Common myeloid progenitor, CD34-positive (primary cell): Measurements from ENCODE around the gene MACROD1.
A peak's percentile ranks its signal among the peaks of the same experiment; 100 is the strongest.

Source experiments
- CTCF ChIA-PET: fragments of 350-600 bp; sonication (Branson Sonifier 250); formaldehyde crosslinking; loops from one replicate; lab custom pipeline; 2021; ENCODE audit warnings: antibody characterized with exemption; lab: Charles Lee
- POLR2A ChIA-PET: fragments of 350-600 bp; sonication (Branson Sonifier 250); formaldehyde crosslinking; loops from one replicate; lab custom pipeline; 2021; ENCODE audit warnings: antibody characterized with exemption; lab: Charles Lee
- DNase-seq, 3 donors: peaks; one replicate each; pipeline versions ENCODE4 v3.0.0 to v3.0.0-alpha.2; 2013
- H3K27ac ChIP-seq, 2 experiments: 1 replicate in 1 of 2; 2 replicates in 1 of 2; pipeline ENCODE4 v1.7.0; 2013; ENCODE audit warnings: inconsistent platforms in 2 of 2, low read length in 2 of 2, mild to moderate bottlenecking in 2 of 2, low read depth in 1 of 2, moderate library complexity in 1 of 2; ENCODE audit not compliant: severe bottlenecking in 2 of 2, insufficient read depth in 1 of 2, poor library complexity in 1 of 2
- H3K27me3 ChIP-seq, 5 experiments: replicated peaks in 2 of 5; 1 replicate in 3 of 5; 2 replicates in 2 of 5; pipeline versions ENCODE4 v1.6.1 to v1.7.0; 2013; ENCODE audit warnings: low read length in 4 of 5, mild to moderate bottlenecking in 2 of 5, moderate library complexity in 2 of 5, inconsistent platforms in 1 of 5; ENCODE audit not compliant: insufficient read depth in 5 of 5, control insufficient read depth in 4 of 5
- H3K36me3 ChIP-seq, 4 experiments: 1 replicate in 2 of 4; 2 replicates in 2 of 4; pipeline versions ENCODE4 v1.6.1 to v1.7.0; 2013; ENCODE audit warnings: low read length in 3 of 4, control low read depth in 1 of 4, mild to moderate bottlenecking in 1 of 4; ENCODE audit not compliant: control insufficient read depth in 4 of 4, insufficient read depth in 4 of 4
- H3K4me1 ChIP-seq, 4 experiments: 1 replicate in 3 of 4; 2 replicates in 1 of 4; pipeline versions ENCODE4 v1.6.1 to v1.7.1; 2013; ENCODE audit warnings: low read length in 3 of 4, mild to moderate bottlenecking in 3 of 4, control low read depth in 1 of 4, inconsistent platforms in 1 of 4, moderate library complexity in 1 of 4; ENCODE audit not compliant: control insufficient read depth in 4 of 4, insufficient read depth in 4 of 4; ENCODE audit errors: control extremely low read depth in 1 of 4
- H3K4me3 ChIP-seq, 7 experiments: 1 replicate in 4 of 7; 2 replicates in 3 of 7; pipeline versions ENCODE4 v1.5.1 to v1.7.0; 2013; ENCODE audit warnings: mild to moderate bottlenecking in 7 of 7, low read length in 6 of 7, moderate library complexity in 6 of 7, inconsistent platforms in 2 of 7, low read depth in 2 of 7, control low read depth in 1 of 7; ENCODE audit not compliant: insufficient read depth in 4 of 7, control insufficient read depth in 1 of 7; ENCODE audit errors: extremely low read depth in 1 of 7
- H3K9me3 ChIP-seq, 5 experiments: 1 replicate in 4 of 5; 2 replicates in 1 of 5; pipeline versions ENCODE4 v1.6.1 to v1.7.1; 2013; ENCODE audit warnings: low read length in 4 of 5, mild to moderate bottlenecking in 2 of 5, inconsistent platforms in 1 of 5, low read depth in 1 of 5, moderate library complexity in 1 of 5; ENCODE audit not compliant: control insufficient read depth in 4 of 5, insufficient read depth in 2 of 5; ENCODE audit errors: control extremely low read depth in 1 of 5
- WGBS: methylation state at CpG from one replicate; pipeline ENCODE4 v1.1.5; 2013; ENCODE audit not compliant: insufficient coverage; 5-methylcytosine and 5-hydroxymethylcytosine counted together

MACROD1 gene

GRCh38 chr11:64148917-64149617 is 16.8 kb downstream of the MACROD1 start:
- Histone ChIP-seq H3K4me3 (no peak overlapping the region), H3K4me1 (peaks cover 0 to 15% (median 6%) of the 10 kb centered on the region in 4 experiments), H3K9me3 (no peaks in the 10 kb centered on the region), H3K27me3 (peaks cover 0 to 2% (median 0%) of the 10 kb centered on the region in 5 experiments), H3K27ac (no peak overlapping the region), H3K36me3 (peaks cover 0 to 9% (median 0%) of the 10 kb centered on the region in 4 experiments)
- 93% methylated on average over 23 of the region's 25 CpGs for WGBS
- POLR2A ChIA-PET: interaction anchor here (1.0 to 1.6 kb wide), 2 partner anchors 148 to 149 kb away, joined by 4 read pairs; no protein-coding TSS in a partner anchor
- CTCF ChIA-PET: interaction anchor here (0.5 to 7.3 kb wide), 24 partner anchors 10 to 388 kb away, joined by 3 to 130 read pairs (median 4); partner anchors contain the start of genes FLRT1 and MACROD1
- DNase-seq: no peak

GRCh38 chr11:64148226-64148916 is 17.5 kb downstream of the MACROD1 start:
- Histone ChIP-seq H3K9me3 (no peaks in the 10 kb centered on the region), H3K27me3 (no peaks in the 10 kb centered on the region), H3K36me3 (peaks cover 0 to 9% (median 0%) of the 10 kb centered on the region in 4 experiments), H3K27ac (no peak overlapping the region), H3K4me3 (no peak overlapping the region), H3K4me1 (peaks cover 0 to 15% (median 6%) of the 10 kb centered on the region in 4 experiments)
- 39% methylated on average over 17 of the region's 19 CpGs for WGBS
- peak; percentile 60 to 82 (median 74) for DNase-seq
- ChIA-PET CTCF (interaction anchor here (0.6 to 7.3 kb wide), 15 partner anchors 10 to 311 kb away, joined by 3 to 130 read pairs (median 5); partner anchors contain the start of gene FLRT1), POLR2A (no interaction called here)

GRCh38 chr11:64146036-64146955 is 19.6 kb downstream of the MACROD1 start:
- ChIA-PET POLR2A (interaction anchor here (0.5 to 1.4 kb wide), 2 partner anchors 110 to 144 kb away, joined by 4 read pairs; partner anchors contain the start of gene FLRT1), CTCF (interaction anchor here (0.9 to 7.3 kb wide), 8 partner anchors 13 to 146 kb away, joined by 3 to 130 read pairs (median 5); partner anchors contain the start of gene FLRT1)
- WGBS: 57% methylated on average over 17 of the region's 22 CpGs

GRCh38 chr11:64144587-64145472 is 21.1 kb downstream of the MACROD1 start:
- H3K36me3 ChIP-seq: peaks cover 0 to 4% (median 0%) of the 10 kb centered on the region in 4 experiments
- H3K9me3 ChIP-seq: no peaks in the 10 kb centered on the region
- H3K4me3 ChIP-seq: no peak overlapping the region
- no peak for DNase-seq
- H3K27me3 ChIP-seq: no peaks in the 10 kb centered on the region
- H3K4me1 ChIP-seq: peaks cover 0 to 7% (median 1%) of the 10 kb centered on the region in 4 experiments
- 95% methylated on average over 38 of the region's 41 CpGs for WGBS
- H3K27ac ChIP-seq: no peak overlapping the region
- CTCF ChIA-PET: interaction anchor here (0.6 to 1.6 kb wide), 7 partner anchors 11 to 1794 kb away, joined by 3 to 5 read pairs (median 3); no protein-coding TSS in a partner anchor
- POLR2A ChIA-PET: no interaction called here

More at GRCh38 chr11:64146036-64146955, 19.6 kb downstream of the MACROD1 start:
- DNase-seq: peak; percentile 80 to 88 (median 86)
- H3K4me3 ChIP-seq: no peak overlapping the region
- no peak overlapping the region for H3K27ac ChIP-seq
- no peaks in the 10 kb centered on the region for H3K27me3 ChIP-seq
- H3K4me1 ChIP-seq: peaks cover 0 to 13% (median 6%) of the 10 kb centered on the region in 4 experiments
- peaks cover 0 to 6% (median 0%) of the 10 kb centered on the region in 4 experiments for H3K36me3 ChIP-seq
- H3K9me3 ChIP-seq: no peaks in the 10 kb centered on the region

- 99% methylated on average over 17 of the region's 21 CpGs for WGBS
- no peaks in the 10 kb centered on the region for H3K36me3 ChIP-seq
- no peak overlapping the region for H3K4me3 ChIP-seq
- peaks cover 0 to under 1% (median 0%) of the 10 kb centered on the region in 4 experiments for H3K4me1 ChIP-seq
- no peak overlapping the region for H3K27ac ChIP-seq
- CTCF ChIA-PET: interaction anchor here (1.1 to 2.3 kb wide), 4 partner anchors 8 to 141 kb away, joined by 5 to 9 read pairs (median 7); no protein-coding TSS in a partner anchor
- POLR2A ChIA-PET: no interaction called here
- H3K27me3 ChIP-seq: no peaks in the 10 kb centered on the region
- DNase-seq: no peak
- no peaks in the 10 kb centered on the region for H3K9me3 ChIP-seq
Observed at GRCh38 chr11:64141081-64141783, 24.7 kb downstream of the MACROD1 start.
